ENCODE measurements around the gene TUBG2.

TUBG2 gene

DNA sequence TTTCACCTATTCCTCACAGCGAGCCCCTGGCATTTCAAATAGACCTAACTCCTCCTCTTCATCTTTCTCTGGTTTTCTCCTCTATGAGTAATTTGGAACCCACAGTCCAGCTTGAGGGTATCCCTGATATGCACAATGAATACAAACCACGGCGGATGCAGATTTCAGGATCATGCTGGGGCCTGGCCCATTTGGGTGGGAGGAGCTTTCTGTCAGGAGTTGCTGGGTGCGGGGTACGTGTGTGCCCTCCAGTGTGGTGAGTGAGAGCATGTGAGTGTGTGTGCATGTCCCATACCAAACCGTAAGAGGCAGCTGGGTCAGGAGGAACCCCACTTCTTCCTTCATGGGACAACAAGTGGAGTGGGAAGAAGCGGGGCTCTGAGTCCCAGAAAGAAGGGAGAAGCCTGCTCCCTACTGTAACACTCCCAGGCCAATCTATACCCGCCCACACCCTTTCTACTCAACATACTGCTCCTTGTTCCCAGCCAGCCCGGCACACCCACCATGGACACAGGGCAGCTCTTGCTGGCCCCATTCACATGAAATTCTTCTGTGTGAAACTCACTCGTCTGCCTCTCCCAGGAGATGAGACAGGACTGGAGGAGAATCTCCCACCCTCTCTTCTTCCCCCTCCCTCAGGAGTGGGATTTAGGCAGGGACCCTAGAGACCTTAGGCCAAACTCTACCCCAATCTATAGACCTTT is 41.7 kb downstream of the TUBG2 start:
- DNase-seq, result no peak

DNA sequence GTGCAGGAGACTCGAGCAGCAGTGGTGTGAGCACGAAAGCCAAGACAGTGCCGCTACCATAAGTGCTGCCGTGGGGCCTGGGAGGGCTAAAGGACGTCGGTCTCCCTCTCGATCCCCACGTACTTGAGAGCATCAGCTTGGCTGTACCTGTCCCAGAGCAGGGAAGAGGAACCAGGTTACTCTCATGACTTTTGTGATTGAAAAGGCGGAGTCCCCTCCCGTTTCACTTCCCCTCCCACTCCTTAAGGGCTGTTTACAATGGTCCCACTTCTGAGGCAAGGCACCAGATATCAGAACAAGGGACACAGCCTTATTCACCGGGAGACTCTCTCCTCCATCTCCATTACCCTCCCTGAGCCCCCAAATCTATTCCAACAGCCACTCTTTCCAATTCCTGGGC is 43.4 kb downstream of the TUBG2 start:
- no peak for DNase-seq

DNA sequence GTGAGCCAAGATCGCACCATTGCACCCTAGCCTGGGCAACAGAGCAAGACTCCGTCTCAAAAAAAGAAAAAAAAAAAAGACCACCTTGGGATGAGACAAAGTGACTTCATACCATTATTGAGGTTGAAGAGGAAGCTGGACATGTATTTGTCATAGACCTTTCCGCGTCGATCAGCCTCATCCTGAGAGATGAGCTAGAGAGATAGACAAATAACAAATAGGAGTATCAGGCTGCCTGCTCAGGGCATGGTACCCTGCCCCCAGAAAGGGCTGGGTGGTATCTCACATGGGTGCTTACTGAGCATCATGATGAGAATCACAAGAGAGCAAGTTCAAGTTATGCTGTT is 45.4 kb downstream of the TUBG2 start:
- DNase-seq, result no peak

DNA sequence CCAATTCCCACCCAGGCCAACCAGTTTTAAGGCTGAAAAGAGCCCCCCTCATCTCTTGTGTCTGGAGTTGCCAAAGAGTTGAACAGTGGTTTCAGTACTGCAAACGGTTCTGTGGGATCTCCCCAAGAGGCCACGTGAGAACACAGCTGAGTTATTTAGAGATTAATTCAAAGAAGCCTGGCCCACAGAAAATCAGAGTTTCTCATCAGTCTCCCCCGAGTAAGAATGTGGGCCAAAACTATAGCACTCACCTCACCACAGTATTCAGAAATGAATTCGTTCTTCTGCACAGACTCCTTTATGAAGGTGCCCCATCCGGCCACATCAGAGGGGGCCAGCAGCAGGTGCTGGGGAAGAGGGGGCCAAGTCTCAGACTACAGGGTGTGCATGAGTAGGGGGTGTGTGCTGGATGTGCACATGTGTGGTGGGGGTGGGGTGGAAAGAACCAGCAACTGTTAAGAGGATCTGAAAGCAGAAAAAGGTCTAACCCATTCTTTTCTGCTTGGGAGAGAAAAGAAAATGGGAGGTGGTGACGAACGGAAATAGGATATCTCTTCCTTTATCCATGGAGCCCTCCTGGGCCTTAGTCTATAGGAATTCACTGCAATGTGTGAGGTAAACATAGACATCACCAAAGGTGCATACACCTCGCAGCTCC is 45.9 kb downstream of the TUBG2 start:
- no peak for DNase-seq

DNA sequence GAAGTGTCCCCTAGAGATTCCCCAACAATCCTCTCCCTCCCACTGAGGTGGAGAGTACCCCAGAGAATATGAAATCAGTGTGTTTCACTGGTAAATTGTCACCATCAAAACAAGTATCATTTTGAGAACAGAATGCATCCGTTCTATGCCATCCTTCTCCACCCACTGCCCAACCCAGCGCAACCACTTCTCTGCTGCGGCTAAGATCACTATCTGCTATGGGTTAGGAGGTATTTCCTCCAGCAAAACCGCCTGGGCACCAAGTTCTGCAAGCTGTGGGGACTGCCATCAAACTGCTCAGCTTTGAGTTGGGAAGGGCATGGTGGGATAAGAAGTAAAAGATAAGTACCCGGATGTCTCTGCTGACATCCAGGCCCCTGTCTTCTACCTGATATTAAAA is 47.6 kb downstream of the TUBG2 start:
- peak; percentile 72 for DNase-seq

DNA sequence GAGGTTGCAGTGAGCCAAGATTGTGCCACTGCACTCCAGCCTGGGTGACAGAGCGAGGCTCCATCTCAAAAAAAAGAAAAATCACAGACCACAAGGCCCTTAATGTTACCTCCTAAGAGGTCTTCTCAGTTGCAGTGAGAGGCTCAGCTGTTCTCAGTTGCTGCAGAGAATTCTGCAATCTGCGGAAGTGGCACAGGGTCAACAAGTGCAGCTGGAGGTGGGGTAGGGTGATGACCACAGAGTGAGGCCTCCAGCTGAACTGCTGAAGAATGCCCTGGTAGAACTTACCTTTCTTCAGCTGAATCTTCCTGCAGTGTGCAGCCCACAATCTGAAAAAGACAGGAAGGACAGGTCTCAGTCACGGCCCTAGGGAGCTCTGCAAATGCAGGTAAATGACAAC is 49.5 kb downstream of the TUBG2 start:
- DNase-seq, result peak; percentile 16

DNA sequence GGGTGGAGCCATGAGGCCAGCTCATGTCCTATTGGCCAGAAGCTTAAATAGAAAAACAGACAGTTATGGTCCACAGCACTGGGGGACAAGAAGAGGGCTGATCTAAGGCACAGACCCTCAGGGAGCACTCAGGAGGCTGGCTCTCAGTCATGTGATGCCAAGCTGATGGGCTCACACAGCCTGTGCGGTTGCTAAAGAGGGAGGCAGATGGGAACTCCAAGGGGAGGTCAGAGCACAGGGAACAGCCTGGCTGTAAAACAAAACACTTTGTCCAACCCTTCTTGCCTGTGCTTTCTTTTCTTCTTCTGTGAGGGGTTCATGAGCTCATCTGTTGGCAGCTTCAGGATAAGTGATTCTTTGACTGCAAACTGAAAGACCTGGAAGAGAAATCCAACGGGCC is 50.5 kb downstream of the TUBG2 start:
- no peak for DNase-seq

Measured in central memory CD4-positive, alpha-beta T cell (primary cell).